Hematopoietic multipotent progenitor cell treated with erythropoietin and hydrocortisone succinate and interleukin-3 and kit ligand, for 8 days (in vitro differentiated cells): ENCODE measurements around the gene DSE.

ENCODE experiments used
- DNase-seq: peaks from one replicate; pipeline ENCODE4 v3.0.0-alpha.2; 2015

Gene DSE

GRCh38 chr6:116450185-116450710 lies 79.5 kb downstream of the DSE start:
- no peak for DNase-seq

DNA sequence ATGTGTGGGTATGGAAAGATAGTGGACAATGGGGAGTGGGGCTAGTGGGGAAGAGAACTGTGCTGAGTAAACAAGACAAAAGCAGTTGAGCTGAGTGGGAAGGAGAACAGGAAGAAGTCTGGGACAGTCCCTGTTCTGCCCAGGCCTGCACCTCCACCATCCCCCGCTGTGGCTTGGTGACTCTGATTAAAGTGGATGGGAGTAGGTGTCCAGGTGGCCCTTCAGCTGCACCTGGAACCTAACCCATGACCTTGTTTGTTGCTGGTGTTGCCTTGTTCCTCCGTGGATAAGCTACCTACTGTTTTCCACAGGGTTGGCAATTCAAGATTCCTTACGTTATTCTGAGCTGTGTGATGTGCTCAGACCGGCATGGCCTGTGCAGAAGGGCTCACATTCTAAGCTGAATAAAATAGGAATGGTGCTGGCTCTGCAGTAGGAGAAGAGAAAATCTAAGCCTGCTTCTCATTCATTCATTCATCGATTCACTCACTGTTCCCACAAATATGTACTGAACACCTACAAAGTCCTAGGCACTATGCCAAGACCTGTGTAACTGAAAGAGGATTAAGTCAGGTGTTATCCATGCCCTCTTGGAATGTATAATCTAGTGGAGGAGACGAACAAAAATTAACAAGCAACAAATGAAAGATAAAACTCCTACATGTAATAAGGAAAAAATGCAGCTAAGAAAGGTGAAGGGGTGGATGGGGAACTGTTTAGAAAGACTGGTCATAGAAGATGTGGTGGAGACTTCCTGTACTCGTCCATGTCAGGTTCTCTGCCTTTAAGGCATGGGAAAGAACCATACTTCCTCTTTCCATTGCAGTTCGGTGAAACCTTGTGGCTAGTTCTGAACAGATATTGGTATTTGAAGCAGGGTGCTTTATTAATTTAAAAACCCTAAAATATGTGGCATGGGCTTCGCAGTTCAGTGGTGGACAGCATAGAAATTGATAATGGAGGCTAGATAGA lies 80.3 kb downstream of the DSE start:
- peak; percentile 34 for DNase-seq

- DNase-seq, result no peak
Measured at GRCh38 chr6:116451916-116452315, 81.2 kb downstream of the DSE start.

DNA sequence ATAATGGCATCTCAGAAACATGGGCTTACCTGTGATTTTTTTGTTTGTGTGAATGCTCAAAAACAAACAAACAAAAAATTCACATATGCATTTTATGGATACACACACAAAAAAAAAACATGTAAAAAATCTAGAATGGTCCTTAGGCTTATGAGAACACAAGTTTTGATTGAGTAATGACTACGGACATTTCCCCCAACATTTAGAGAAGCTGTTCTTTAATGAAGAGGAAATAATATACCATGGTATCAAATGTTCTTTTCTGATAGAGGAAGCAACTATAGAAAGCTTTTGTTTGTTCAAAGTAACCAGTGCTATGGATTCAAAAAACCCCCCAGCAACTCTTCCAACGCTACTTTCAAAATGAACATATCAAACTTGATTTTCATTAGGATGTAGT lies 81.8 kb downstream of the DSE start:
- no peak for DNase-seq

DNA sequence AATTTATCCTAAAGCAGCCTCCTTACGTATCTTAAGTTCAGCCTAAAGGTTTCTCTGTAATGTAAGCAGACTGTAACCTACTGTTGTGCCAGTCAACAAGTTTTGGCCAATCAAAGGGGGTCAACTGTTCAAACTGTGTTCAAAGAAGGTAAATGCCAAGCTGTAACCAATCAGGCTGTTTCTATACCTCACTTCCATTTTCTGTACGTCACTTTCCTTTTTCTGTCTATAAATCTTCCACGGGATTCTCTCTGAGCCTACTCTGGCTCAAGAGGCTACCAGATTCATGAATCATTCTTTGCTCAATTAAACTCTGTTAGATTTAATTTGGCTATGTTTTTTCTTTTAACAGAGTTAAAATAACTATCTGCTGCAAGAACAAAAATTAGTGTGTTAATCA lies 85.4 kb downstream of the DSE start:
- DNase-seq, result no peak

DNA sequence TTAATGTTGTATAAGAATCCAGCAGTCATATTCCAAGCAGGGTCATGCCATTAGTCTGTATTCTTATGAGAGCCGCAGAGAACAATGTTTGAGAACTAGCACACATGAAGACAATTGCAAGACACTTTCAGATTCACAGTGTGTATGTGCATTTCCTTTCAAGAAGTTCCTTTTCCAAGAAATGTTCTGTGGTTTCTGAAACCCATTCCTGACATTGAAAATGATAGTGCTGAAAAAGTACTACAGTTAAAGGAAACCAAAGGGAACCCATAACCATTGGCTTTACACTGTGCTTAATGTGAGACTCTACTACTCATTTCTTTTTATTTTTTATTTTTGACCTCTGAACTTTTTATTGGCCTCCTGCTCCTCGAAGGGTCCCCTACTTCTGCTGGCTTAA lies 86.2 kb downstream of the DSE start:
- no peak for DNase-seq

- DNase-seq, result no peak
Measured at GRCh38 chr6:116458264-116458663, 87.5 kb downstream of the DSE start.

DNA sequence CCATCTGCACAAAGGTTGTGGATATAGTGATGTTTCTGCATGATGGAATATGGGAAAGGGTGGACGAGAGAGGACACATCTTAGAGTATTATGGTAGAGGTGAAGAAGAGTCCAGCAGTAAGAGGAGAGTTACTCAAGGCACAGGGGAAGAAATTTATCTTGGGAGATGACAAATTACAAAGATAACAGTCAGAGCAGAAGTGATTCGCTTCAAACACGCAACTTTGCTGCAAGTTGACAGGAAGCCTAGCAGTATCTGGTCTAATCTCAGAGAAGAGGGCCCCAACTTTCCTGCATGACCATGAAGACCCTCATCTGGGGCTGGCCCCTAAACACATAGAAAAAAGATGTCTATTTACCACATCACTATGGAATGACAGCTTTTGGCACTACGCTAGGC lies 89.2 kb downstream of the DSE start:
- DNase-seq, result no peak

DNA sequence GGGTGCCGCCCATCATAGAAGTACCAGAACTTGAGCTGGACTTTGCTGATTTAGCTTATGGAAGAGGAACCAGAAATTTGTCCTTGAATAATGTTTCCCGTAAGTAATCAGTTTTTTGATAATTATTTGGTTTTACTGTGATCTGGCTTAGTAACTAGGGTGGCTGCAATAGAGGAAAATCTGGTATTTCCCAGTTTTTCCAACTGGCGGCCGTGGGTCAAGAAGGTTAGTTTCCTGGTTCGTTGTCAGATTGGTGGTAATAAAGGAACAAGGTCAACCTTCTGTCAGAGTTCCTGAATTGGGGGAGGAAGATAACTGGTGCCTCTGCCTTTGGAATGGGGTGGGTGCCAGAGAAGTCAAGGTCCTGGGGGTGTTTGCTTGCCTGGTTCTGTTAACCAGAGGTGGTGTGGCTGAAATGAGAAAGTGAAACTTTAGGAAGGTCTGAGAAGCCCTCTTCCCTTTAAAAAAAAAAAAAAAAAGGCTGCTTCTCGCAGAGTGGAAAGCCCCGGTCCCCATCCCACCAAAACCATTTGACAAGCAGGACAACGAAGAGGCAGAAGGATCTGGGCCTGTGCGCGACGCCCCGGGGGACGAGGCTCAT lies 90.7 kb downstream of the DSE start, which contains the start of gene CALHM6:
Gene CALHM6, plus strand, starts transcription at position 45 of the 601 bp plus-strand sequence. Its CDS starts 555 bp downstream, at position 600.
- DNase-seq, result no peak

DNA sequence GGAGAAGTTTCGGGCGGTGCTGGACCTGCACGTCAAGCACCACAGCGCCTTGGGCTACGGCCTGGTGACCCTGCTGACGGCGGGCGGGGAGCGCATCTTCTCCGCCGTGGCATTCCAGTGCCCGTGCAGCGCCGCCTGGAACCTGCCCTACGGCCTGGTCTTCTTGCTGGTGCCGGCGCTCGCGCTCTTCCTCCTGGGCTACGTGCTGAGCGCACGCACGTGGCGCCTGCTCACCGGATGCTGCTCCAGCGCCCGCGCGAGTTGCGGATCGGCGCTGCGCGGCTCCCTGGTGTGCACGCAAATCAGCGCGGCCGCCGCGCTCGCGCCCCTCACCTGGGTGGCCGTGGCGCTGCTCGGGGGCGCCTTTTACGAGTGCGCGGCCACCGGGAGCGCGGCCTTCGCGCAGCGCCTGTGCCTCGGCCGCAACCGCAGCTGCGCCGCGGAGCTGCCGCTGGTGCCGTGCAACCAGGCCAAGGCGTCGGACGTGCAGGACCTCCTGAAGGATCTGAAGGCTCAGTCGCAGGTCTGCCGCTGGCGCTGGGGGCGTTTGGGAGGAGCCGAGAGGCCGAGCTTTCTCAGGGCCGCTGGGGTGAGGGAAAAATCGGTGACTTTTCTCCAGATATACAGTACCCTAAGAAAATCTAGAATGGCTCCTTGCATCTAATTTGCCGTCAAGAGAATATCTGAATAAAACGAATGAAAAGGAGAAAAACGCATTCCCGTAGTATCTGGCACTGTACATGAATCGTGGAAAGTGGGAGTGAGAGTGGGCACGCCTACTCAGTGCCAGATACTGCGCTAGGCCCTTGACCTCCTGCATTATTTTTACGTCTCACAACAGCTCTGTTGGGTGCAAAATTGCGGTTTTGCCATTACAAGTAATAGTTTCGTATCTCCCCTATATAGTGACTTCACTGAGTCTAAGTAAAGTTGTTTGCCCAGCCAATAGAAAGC lies 91.5 kb downstream of the DSE start:
- peak; percentile 64 for DNase-seq

GRCh38 chr6:116463301-116463700 lies 92.6 kb downstream of the DSE start:
- DNase-seq, result no peak

- DNase-seq, result peak; percentile 46
Measured at GRCh38 chr6:116465246-116465645, 94.5 kb downstream of the DSE start.

DNA sequence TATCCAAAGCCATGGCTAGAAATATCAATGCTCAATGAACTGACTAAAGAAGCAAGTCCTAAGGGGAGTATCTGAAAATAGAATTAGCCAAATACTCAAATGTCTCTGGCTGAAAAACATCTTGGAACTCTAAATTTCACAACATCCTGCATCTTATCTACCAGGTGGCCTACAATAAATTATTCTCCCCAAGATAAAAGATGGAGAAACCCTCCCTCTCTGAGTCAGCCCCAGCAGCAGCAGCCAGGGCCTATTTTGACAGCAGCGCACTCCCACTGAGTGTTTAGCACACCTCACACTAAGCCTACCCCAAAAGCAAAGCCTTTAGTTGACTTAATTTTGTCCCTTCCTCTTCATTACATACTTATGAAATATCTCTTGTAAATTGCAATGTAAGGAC lies 96.3 kb downstream of the DSE start:
- DNase-seq, result no peak

GRCh38 chr6:116467514-116467913 lies 96.8 kb downstream of the DSE start:
- DNase-seq, result peak; percentile 40

DNA sequence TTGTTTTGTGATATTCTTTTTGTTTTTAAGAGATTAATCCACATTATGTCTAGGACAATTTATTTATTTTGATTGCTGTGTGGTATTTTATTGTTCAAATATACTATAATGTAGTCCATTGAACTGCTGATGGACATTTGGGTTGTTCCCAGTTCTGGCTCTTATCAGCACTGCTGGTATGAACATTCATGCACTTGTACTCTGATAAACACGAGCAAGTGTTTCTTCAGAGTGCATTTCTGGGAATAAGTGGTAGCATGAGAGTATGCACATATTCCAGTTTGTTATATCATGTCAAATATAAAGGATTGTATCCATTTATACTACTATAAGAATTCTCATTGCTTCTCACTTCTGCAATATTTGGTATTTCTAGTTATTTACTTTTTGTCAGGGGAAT lies 97.5 kb downstream of the DSE start:
- peak; percentile 91 for DNase-seq

- DNase-seq, result no peak
Measured at GRCh38 chr6:116471531-116471930, 100.8 kb downstream of the DSE start.

DNA sequence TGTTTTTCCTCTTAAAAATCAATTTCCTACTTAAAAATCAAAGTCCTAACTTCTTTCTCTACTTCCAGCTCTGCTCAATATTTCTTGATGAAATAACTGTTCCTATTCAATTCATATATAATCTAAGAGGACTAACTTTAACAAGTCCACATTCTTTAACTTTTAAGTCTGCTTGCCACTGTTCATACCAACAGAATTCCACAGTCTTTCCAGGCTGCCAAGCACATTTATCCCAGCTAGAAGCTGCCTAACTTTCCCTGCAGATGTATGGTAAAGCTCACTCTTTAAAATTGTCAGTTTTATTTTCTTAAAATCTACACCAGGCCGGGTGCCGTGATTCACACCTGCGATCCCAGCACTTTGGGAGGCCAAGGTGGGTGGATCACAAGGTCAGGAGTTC lies 102.0 kb downstream of the DSE start:
- no peak for DNase-seq

GRCh38 chr6:116475141-116475540 lies 104.4 kb downstream of the DSE start:
- no peak for DNase-seq

DNA sequence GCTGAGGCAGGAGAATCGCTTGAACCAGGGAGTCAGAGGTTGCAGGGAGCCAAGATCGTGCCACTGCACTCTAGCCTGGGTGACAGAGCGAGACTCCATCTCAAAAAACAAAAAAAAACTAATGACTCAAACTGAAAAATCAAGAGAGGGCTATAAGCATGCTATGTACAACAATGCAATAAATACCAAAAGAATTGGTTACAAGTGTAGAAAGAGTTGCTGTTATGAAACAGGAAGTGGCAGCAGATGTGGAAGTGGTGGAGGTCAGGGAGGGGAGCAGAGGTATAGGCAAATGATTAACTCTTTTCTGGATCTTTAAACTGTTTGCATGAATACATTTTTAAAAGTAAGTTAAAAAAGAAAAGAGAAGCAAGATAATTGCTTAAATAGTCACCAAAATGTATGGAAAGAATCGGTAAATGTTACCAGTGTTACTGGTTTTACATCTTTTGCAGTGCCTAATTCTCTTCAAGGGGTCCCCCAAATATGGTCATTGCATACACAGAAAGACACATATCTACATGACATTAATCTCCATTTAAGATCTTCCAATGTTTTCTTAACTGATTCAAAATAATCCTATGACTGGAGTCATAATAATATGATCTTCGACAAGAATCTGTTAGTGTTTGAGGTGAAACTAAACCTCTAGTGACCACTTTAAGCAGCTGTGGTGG lies 105.4 kb downstream of the DSE start:
- peak; percentile 35 for DNase-seq

GRCh38 chr6:116482780-116483179 lies 112.0 kb downstream of the DSE start:
- no peak for DNase-seq

- no peak for DNase-seq
Measured at GRCh38 chr6:116483616-116484015, 112.9 kb downstream of the DSE start.

- DNase-seq, result no peak
Measured at GRCh38 chr6:116485559-116486184, 114.9 kb downstream of the DSE start.
